Measurements from ENCODE around the gene MYOM1. TPM values are rescaled to one million over a fixed set of nuclear protein-coding genes. Genes with fewer than 3 reads are reported as not detected.

The MYOM1 gene
- total RNA-seq, 1 donor from 2014 or later = 0.57 TPM

DNA sequence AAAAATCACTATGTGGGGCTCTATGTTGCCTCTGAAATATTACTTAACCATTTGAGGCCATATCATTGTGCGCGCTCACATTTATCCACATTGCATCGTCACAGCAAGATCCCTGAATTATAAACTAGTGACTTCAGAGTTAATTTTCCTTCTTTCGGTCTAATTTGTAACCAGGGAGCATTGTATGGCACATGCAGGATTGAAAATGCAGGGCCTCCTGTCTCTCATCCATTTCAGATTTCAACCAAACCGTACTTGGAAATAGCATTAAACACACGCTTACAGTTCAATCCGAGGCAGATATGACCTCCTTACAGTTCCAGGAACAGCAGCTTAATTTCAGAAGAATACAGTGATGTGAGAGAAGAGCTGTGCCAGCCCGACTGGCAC lies 532 bp downstream of the MYOM1 start:
- no peak overlapping the region for H3K4me2 ChIP-seq (ENCODE audit: low read length)
- no peaks in the 10 kb centered on the region for H3K79me2 ChIP-seq (ENCODE audit: insufficient read depth, low read length)
- peaks cover 3% of the 10 kb centered on the region for H3K27me3 Mint-ChIP-seq (ENCODE audit: low read depth, unreplicated experiment)
- H3K4me3 ChIP-seq (ENCODE audit: insufficient read depth, low read depth, low read length) = no peak overlapping the region
- no peak overlapping the region for H3K27ac Mint-ChIP-seq (ENCODE audit: unreplicated experiment)
- no peaks in the 10 kb centered on the region for H4K20me1 ChIP-seq (ENCODE audit: insufficient read depth, low read length)
- no peak overlapping the region for H3K4me3 Mint-ChIP-seq (ENCODE audit: unreplicated experiment)
- TF ChIP-seq, protein P1, sequence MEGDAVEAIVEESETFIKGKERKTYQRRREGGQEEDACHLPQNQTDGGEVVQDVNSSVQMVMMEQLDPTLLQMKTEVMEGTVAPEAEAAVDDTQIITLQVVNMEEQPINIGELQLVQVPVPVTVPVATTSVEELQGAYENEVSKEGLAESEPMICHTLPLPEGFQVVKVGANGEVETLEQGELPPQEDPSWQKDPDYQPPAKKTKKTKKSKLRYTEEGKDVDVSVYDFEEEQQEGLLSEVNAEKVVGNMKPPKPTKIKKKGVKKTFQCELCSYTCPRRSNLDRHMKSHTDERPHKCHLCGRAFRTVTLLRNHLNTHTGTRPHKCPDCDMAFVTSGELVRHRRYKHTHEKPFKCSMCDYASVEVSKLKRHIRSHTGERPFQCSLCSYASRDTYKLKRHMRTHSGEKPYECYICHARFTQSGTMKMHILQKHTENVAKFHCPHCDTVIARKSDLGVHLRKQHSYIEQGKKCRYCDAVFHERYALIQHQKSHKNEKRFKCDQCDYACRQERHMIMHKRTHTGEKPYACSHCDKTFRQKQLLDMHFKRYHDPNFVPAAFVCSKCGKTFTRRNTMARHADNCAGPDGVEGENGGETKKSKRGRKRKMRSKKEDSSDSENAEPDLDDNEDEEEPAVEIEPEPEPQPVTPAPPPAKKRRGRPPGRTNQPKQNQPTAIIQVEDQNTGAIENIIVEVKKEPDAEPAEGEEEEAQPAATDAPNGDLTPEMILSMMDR (IDR thresholded peaks at IDR 0.05; ENCODE audit: insufficient read depth, low read depth, low read length) = no peak
- TF ChIP-seq EZH2 (IDR thresholded peaks at IDR 0.05; ENCODE audit: insufficient read depth, low read length) = no peak
- H3K9ac ChIP-seq (ENCODE audit: low read length) = no peak overlapping the region
- no peaks in the 10 kb centered on the region for H3K27me3 ChIP-seq (ENCODE audit: insufficient read depth, low read length)
- H3K36me3 ChIP-seq (ENCODE audit: insufficient read depth, low read length) = no peaks in the 10 kb centered on the region
- H3K4me1 ChIP-seq (ENCODE audit: insufficient read depth, low read length) = peaks cover 2% of the 10 kb centered on the region
- peaks cover 1% of the 10 kb centered on the region for H3K9me3 Mint-ChIP-seq (ENCODE audit: unreplicated experiment)
- no peak overlapping the region for H3K27ac ChIP-seq (ENCODE audit: low read depth, low read length)
- no peak for FAIRE-seq
- no peaks in the 10 kb centered on the region for H3K9me3 ChIP-seq (ENCODE audit: insufficient read depth, low read depth, low read length)
- peaks cover 5% of the 10 kb centered on the region for H3K36me3 Mint-ChIP-seq (ENCODE audit: low read depth, unreplicated experiment)
- no peak for DNase-seq (ENCODE audit: low read depth)
- no peak overlapping the region for H2AFZ ChIP-seq (ENCODE audit: low read depth, low read length)
- peaks cover 4% of the 10 kb centered on the region for H3K4me1 Mint-ChIP-seq (ENCODE audit: low read depth, unreplicated experiment)

DNA sequence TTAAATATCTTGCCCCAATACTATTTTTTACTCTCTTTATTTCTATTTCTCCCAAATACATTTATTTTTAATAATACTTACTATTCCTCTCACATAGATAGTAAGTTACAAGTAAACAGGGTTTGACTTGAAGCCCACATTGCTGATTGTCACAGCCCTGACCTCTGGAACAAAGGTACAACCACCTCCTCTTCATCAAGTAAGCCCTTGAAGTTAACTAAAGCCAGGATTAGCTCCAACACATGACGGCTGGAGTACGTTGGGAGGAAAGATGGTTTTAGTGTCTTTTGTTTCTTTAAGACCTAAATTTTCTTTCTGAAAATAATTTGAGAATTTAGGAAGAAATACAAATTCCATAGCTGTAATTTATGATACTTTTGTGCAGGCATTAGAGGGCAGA lies 949 bp downstream of the MYOM1 start:
- no peak for DNase-seq (ENCODE audit: low read depth)
- Histone ChIP-seq H3K9me3 (ENCODE audit: insufficient read depth, low read depth, low read length) (no peaks in the 10 kb centered on the region), H3K9ac (ENCODE audit: low read length) (no peak overlapping the region), H3K4me2 (ENCODE audit: low read length) (no peak overlapping the region), H3K36me3 (ENCODE audit: insufficient read depth, low read length) (no peaks in the 10 kb centered on the region), H3K79me2 (ENCODE audit: insufficient read depth, low read length) (no peaks in the 10 kb centered on the region), H4K20me1 (ENCODE audit: insufficient read depth, low read length) (no peaks in the 10 kb centered on the region), H2AFZ (ENCODE audit: low read depth, low read length) (no peak overlapping the region), H3K4me1 (ENCODE audit: insufficient read depth, low read length) (peaks cover 2% of the 10 kb centered on the region), H3K4me3 (ENCODE audit: insufficient read depth, low read depth, low read length) (no peak overlapping the region), H3K27ac (ENCODE audit: low read depth, low read length) (no peak overlapping the region), H3K27me3 (ENCODE audit: insufficient read depth, low read length) (no peaks in the 10 kb centered on the region)
- H3K36me3 Mint-ChIP-seq (ENCODE audit: low read depth, unreplicated experiment) = peaks cover 5% of the 10 kb centered on the region
- TF ChIP-seq EZH2 (IDR thresholded peaks at IDR 0.05; ENCODE audit: insufficient read depth, low read length) = no peak
- TF ChIP-seq, protein P1 (IDR thresholded peaks at IDR 0.05; ENCODE audit: insufficient read depth, low read depth, low read length) = no peak
- H3K9me3 Mint-ChIP-seq (ENCODE audit: unreplicated experiment) = peaks cover 1% of the 10 kb centered on the region
- H3K27me3 Mint-ChIP-seq (ENCODE audit: low read depth, unreplicated experiment) = peaks cover 3% of the 10 kb centered on the region
- H3K4me3 Mint-ChIP-seq (ENCODE audit: unreplicated experiment) = no peak overlapping the region
- no peak overlapping the region for H3K27ac Mint-ChIP-seq (ENCODE audit: unreplicated experiment)
- H3K4me1 Mint-ChIP-seq (ENCODE audit: low read depth, unreplicated experiment) = peaks cover 4% of the 10 kb centered on the region
- FAIRE-seq = no peak

DNA sequence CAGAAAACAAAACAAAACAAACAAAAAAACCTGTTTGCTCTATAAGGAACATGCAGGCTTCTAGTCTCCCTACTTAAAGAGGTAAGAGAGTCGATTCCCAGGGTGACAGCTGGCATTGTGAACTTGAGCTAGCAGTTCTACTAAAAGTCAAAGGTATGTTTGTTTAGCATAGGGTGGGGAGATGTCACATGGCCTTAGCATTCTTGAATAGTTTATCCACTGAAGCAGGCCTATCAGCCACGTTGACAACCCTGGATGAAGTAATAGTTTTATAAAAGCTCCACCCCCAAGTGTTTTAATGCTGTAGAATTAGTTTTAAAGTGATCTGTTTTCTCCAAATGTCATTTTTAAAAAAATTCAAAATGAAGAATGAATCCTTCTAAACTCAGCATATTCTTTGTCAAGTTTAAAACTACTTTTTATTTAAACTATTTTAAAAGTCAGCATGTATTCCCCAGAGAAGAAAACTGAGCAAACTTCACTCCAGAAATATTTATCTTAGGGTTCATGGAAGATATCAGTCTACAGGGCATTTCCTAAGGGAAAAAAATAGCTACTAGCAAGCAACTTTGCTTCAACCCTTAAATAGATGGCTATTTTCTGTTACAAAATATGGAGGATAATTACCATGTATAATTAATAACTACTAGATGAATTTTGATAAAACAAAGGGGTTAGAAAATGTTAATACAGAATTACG lies 1.7 kb downstream of the MYOM1 start:
- no peak overlapping the region for H3K4me3 ChIP-seq (ENCODE audit: insufficient read depth, low read depth, low read length)
- H3K4me2 ChIP-seq (ENCODE audit: low read length) = no peak overlapping the region

More for the DNA sequence above, 1.7 kb downstream of the MYOM1 start:
- Histone ChIP-seq H3K27ac (ENCODE audit: low read depth, low read length) (no peak overlapping the region), H2AFZ (ENCODE audit: low read depth, low read length) (peak overlapping the region; percentile 35), H3K36me3 (ENCODE audit: insufficient read depth, low read length) (no peaks in the 10 kb centered on the region), H3K79me2 (ENCODE audit: insufficient read depth, low read length) (no peaks in the 10 kb centered on the region), H3K9ac (ENCODE audit: low read length) (no peak overlapping the region), H4K20me1 (ENCODE audit: insufficient read depth, low read length) (no peaks in the 10 kb centered on the region), H3K9me3 (ENCODE audit: insufficient read depth, low read depth, low read length) (no peaks in the 10 kb centered on the region), H3K4me1 (ENCODE audit: insufficient read depth, low read length) (peaks cover 2% of the 10 kb centered on the region), H3K27me3 (ENCODE audit: insufficient read depth, low read length) (no peaks in the 10 kb centered on the region)
- no peak for TF ChIP-seq EZH2 (IDR thresholded peaks at IDR 0.05; ENCODE audit: insufficient read depth, low read length)
- TF ChIP-seq, protein P1 (IDR thresholded peaks at IDR 0.05; ENCODE audit: insufficient read depth, low read depth, low read length) = no peak
- peak; percentile 62 for FAIRE-seq
- Mint-ChIP-seq H3K9me3 (ENCODE audit: unreplicated experiment) (peaks cover 1% of the 10 kb centered on the region), H3K36me3 (ENCODE audit: low read depth, unreplicated experiment) (peaks cover 5% of the 10 kb centered on the region), H3K4me3 (ENCODE audit: unreplicated experiment) (no peak overlapping the region), H3K4me1 (ENCODE audit: low read depth, unreplicated experiment) (peaks cover 8% of the 10 kb centered on the region), H3K27me3 (ENCODE audit: low read depth, unreplicated experiment) (peaks cover 3% of the 10 kb centered on the region), H3K27ac (ENCODE audit: unreplicated experiment) (no peak overlapping the region)
- no peak for DNase-seq (ENCODE audit: low read depth)

Data from astrocyte (in vitro differentiated cells and primary cell).